Hepatocyte (in vitro differentiated cells): ENCODE results near the gene AP2M1.

Source experiments
- CTCF ChIP-seq: fragments of 200-600 bp; sonication (generic); IDR thresholded peaks from 2 replicates; pipeline ENCODE4 v1.5.1; 2016; ENCODE audit warnings: antibody characterized with exemption, mild to moderate bottlenecking; ENCODE audit not compliant: poor library complexity
- EZH2 ChIP-seq: fragments of 200-600 bp; sonication (generic); IDR thresholded peaks from 2 replicates; pipeline ENCODE4 v1.6.1; 2016; ENCODE audit warnings: antibody characterized with exemption, mild to moderate bottlenecking, borderline replicate concordance

- no peak for TF ChIP-seq CTCF
- no peak for TF ChIP-seq EZH2
These were observed 18.2 kb downstream of the AP2M1 start for GRCh38 chr3:184192889-184193288.
